HFFc6 (cell line): ENCODE data around the gene ZNF213. TPM values are rescaled to one million over a fixed set of nuclear protein-coding genes. Genes with fewer than 3 reads are reported as not detected.
A peak's percentile ranks its signal among the peaks of the same experiment; 100 is the strongest.

ENCODE experiments used
- DNase-seq: peaks from one replicate; pipeline ENCODE4 v3.0.0-alpha.2; 2018
- H3K27ac Mint-ChIP-seq: 2 replicates; pipeline ENCODE4 v1.8.0; 2020; ENCODE audit warnings: mild to moderate bottlenecking, mixed read lengths
- H3K27me3 Mint-ChIP-seq: 2 replicates; pipeline ENCODE4 v1.8.0; 2021; ENCODE audit warnings: mild to moderate bottlenecking, moderate library complexity, mixed read lengths; ENCODE audit not compliant: insufficient read depth
- H3K36me3 Mint-ChIP-seq: 2 replicates; pipeline ENCODE4 v1.8.0; 2021; ENCODE audit warnings: low read depth, mixed read lengths
- H3K4me1 Mint-ChIP-seq: 2 replicates; pipeline ENCODE4 v1.8.0; 2020; ENCODE audit warnings: low read depth, mixed read lengths
- H3K4me3 Mint-ChIP-seq: 2 replicates; pipeline ENCODE4 v1.8.0; 2020; ENCODE audit warnings: mild to moderate bottlenecking, moderate library complexity, mixed read lengths
- H3K9me3 Mint-ChIP-seq: 2 replicates; pipeline ENCODE4 v1.8.0; 2020; ENCODE audit warnings: mild to moderate bottlenecking, mixed read lengths
- long read RNA-seq: library from polyadenylated mRNA; unstranded; transcript quantifications from one replicate; pipeline ENCODE4 v2.0.0, GENCODE V29; 2019
- total RNA-seq, 6 experiments: library from RNA; stranded (reverse); fragmentation: NEBNext Ultra II Directional; extraction: Animal tissue kit (Norgen Biotek cat#: 25700); gene quantifications; 2 replicates in 1 of 6; 3 replicates in 5 of 6; pipeline ENCODE4 v1.2.3, GENCODE V29; 2021
- TF ChIP-seq, protein P1 (sequence below): fragments of 200-600 bp; sonication (generic); IDR thresholded peaks from 2 replicates; pipeline ENCODE4 v1.5.0; 2021; ENCODE audit warnings: antibody characterized with exemption, mild to moderate bottlenecking

Gene ZNF213
- total RNA-seq, result 1 to 10 TPM; 5.9 to 7.3 (median 6.9) TPM
- long read RNA-seq, partial matches to known transcripts, result 0 of 1 reads
- long read RNA-seq, other reads (novel, unspliced or antisense), result 1 of 1 reads

DNA sequence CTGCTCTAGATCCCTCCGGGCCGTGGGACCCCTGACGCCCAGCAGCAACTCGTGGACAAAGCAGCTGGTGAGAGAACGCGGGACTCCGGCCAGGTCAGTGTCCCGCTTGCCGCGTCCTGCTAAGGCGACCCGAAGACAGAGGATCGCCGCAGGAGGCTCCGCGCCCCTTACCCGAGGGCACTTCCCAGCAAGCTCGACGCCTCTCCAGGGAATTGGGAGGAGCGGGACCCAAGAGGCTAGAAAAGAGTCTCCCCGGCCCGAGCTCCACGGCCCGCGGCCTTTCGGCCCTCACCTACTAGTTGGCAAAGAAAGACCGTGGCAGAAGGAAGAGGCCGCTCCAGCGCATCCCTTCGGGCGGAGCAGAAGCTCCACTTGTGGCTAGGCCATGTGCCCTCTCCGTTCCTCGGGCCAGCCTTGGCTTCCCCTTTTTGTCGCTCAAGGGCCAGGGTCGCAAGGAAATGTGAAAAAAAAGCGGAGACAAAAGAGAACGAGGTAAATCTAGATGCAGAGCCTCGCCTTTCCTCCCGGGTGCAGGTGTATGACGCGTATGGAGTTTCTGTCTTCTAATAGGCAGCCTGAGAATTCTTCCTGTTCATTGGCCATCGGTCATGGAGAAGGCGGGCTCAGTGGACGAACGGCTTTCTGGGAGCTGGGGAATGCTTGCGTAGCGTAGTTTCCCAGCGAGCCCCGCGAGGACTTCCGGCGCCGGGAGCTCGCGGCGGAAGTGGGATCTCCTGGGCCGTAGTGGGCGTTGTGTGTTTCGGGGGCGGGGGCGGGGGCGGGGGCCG lies at the start of gene ZNF213:
ZNF213 (plus strand) TSS at position 692 of the 788 bp plus-strand sequence. CDS start 2,252 bp downstream, outside the sequence.
- peaks cover 25% of the 10 kb centered on the region for H3K4me1 Mint-ChIP-seq
- peak; percentile 98 for DNase-seq
- peaks cover 10% of the 10 kb centered on the region; the same call in 1 of the 2 replicates for H3K36me3 Mint-ChIP-seq
- H3K27me3 Mint-ChIP-seq, result peaks cover 2% of the 10 kb centered on the region; the same call in 1 of the 2 replicates
- peak within 1 kb of the TSS; percentile 96 for H3K27ac Mint-ChIP-seq
- H3K4me3 Mint-ChIP-seq, result peak within 1 kb of the TSS; percentile 99
- TF ChIP-seq, protein P1, sequence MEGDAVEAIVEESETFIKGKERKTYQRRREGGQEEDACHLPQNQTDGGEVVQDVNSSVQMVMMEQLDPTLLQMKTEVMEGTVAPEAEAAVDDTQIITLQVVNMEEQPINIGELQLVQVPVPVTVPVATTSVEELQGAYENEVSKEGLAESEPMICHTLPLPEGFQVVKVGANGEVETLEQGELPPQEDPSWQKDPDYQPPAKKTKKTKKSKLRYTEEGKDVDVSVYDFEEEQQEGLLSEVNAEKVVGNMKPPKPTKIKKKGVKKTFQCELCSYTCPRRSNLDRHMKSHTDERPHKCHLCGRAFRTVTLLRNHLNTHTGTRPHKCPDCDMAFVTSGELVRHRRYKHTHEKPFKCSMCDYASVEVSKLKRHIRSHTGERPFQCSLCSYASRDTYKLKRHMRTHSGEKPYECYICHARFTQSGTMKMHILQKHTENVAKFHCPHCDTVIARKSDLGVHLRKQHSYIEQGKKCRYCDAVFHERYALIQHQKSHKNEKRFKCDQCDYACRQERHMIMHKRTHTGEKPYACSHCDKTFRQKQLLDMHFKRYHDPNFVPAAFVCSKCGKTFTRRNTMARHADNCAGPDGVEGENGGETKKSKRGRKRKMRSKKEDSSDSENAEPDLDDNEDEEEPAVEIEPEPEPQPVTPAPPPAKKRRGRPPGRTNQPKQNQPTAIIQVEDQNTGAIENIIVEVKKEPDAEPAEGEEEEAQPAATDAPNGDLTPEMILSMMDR, result no peak
- no peaks in the 10 kb centered on the region for H3K9me3 Mint-ChIP-seq

- Mint-ChIP-seq H3K9me3 (no peaks in the 10 kb centered on the region), H3K4me3 (no peak overlapping the region), H3K4me1 (peaks cover 6% of the 10 kb centered on the region; the same call in 1 of the 2 replicates), H3K36me3 (no peaks in the 10 kb centered on the region), H3K27me3 (peaks cover 20% of the 10 kb centered on the region), H3K27ac (no peak overlapping the region)
- DNase-seq, result no peak
- TF ChIP-seq, protein P1, result no peak
These were observed 48.8 kb upstream of the ZNF213 start for GRCh38 chr16:3085868-3086595.

GRCh38 chr16:3086596-3087242 lies 48.1 kb upstream of the ZNF213 start:
- no peak overlapping the region for H3K4me3 Mint-ChIP-seq
- H3K27ac Mint-ChIP-seq, result no peak overlapping the region
- H3K4me1 Mint-ChIP-seq, result peaks cover 6% of the 10 kb centered on the region; the same call in 1 of the 2 replicates
- TF ChIP-seq, protein P1, result no peak
- H3K36me3 Mint-ChIP-seq, result no peaks in the 10 kb centered on the region
- peaks cover 24% of the 10 kb centered on the region for H3K27me3 Mint-ChIP-seq
- DNase-seq, result no peak
- H3K9me3 Mint-ChIP-seq, result no peaks in the 10 kb centered on the region

GRCh38 chr16:3087243-3088235 lies 47.3 kb upstream of the ZNF213 start:
- Mint-ChIP-seq H3K9me3 (no peaks in the 10 kb centered on the region), H3K36me3 (no peaks in the 10 kb centered on the region), H3K27me3 (peaks cover 27% of the 10 kb centered on the region), H3K4me1 (peaks cover 6% of the 10 kb centered on the region; the same call in 1 of the 2 replicates), H3K4me3 (no peak overlapping the region), H3K27ac (no peak overlapping the region)
- no peak for DNase-seq
- TF ChIP-seq, protein P1, result peak; percentile 39; the same call in 1 of the 2 replicates
